Hypothalamus (tissue), 51 donors: Measurements from ENCODE around the gene C2orf68.
"Not testable (repeated sequence)": the region's sequence is repeated elsewhere in the genome, so short reads cannot be mapped to it uniquely, and the experiment has no call there.

Source experiments
- DNase-seq, 51 donors: peaks; one replicate each; lab custom pipeline; 2025; lab: John Stamatoyannopoulos, UW

The C2orf68 gene, protein sequence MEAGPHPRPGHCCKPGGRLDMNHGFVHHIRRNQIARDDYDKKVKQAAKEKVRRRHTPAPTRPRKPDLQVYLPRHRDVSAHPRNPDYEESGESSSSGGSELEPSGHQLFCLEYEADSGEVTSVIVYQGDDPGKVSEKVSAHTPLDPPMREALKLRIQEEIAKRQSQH

GRCh38 chr2:85611705-85612587, at the start of gene C2orf68:
Gene C2orf68, minus strand, starts transcription at chr2:85612066. Its CDS starts 82 bp downstream, at chr2:85611984.
- peak; percentile 38 to 93 (median 84) for DNase-seq

DNA sequence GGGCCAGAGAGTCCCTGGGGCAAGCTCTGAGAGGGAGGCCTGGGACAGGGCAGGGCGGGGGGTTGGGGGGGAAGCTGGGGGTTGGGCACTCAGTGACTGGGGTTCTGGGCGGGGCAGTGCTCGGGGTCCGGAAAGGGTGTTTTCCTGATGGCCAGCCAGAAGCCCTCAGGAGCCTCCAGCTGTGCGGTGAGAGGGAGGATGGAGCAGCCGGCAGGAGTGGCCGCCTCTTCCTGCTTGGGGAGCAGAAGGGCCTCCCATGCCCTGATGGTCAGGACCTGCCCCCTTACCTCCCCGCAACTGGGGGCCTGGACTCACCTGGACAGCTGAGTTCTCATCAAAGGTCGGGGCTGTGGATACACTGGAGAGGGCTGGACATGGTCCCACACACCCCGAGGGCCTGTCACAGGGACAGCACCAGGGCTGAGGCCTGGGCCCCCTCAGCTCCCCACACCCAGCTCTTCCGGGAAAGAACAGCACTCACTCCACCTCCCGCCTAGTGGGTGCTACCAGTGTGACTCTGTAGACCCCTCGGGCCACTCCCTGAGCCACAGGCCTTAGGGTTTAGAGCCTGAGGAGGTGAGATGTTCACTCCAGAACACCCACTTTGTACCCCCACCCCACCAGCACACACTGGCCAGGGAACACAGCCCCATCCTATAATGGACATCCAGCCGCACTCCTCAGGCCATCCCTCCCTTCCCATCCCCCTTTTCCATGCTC, 49.4 kb upstream of the C2orf68 start:
- no peak for DNase-seq

- no peak for DNase-seq
Observed at GRCh38 chr2:85660725-85661124, 48.9 kb upstream of the C2orf68 start.

DNA sequence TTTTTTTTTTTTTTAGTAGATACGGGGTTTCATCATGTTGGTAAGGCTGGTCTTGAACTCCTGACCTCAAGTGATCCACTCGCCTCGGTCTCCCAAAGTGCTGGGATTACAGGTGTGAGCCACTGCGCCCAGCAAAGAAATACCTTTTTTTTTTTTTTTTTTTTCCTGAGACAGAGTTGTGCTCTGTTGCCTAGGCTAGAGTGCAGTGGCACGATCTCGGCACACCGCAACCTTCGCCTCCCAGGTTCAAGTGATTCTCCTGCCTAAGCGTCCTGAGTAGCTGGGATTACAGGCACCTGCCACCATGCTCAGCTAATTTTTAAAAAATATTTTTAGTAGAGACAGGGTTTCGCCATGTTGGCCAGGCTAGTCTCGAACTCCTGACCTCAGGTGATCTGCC, 48.4 kb upstream of the C2orf68 start:
- not testable (repeated sequence) for DNase-seq

GRCh38 chr2:85659324-85659981, 47.6 kb upstream of the C2orf68 start:
- DNase-seq: no peak

- not testable (repeated sequence) for DNase-seq
Observed at GRCh38 chr2:85657399-85657798, 45.5 kb upstream of the C2orf68 start.

DNA sequence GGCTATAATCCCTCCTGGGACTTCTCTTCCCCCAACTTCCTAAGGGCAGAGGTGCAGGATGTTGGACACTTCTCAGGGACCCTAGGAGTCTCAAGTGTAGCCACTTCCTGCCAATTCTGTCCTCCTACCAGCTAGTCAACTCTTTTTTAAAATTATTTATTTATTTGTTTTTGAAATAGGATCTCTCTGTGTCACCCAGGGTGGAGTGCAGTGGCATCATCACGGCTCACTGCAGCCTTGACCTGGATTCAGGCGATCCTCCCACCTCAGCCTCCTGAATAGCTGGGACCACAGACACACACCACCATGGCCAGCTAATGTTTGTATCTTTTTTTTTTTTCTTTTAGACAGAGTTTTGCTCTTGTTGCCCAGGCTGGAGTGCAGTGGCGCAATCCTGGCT, 44.6 kb upstream of the C2orf68 start:
- DNase-seq: no peak

- no peak for DNase-seq
Observed at GRCh38 chr2:85655961-85656417, 44.1 kb upstream of the C2orf68 start.

GRCh38 chr2:85653996-85654395, 42.1 kb upstream of the C2orf68 start:
- peak in 9 of 51 donors; percentile 7 to 35 (median 12) for DNase-seq

- no peak for DNase-seq
Observed at GRCh38 chr2:85652056-85652455, 40.2 kb upstream of the C2orf68 start.

DNA sequence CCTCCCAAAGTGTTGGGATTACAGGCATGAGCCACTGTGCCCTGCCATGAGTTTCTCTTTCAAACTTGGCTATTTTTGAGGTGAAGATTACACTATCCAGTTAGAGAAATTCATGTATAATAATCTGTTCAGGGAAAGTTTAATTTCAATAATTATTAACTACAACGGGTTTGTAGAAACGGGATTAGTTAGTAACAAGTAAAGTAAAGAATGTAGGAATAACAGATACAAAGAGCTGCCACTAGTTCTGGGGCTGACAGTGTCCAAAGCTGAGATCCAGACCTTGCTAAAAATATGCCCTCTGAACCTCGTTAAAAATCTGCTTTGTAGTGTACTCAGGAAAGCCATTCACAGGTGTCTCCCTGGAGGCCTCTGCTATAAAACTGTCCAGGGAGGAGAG, 39.2 kb upstream of the C2orf68 start:
- DNase-seq: no peak

- DNase-seq: no peak
Observed at GRCh38 chr2:85650456-85650855, 38.6 kb upstream of the C2orf68 start.

- DNase-seq: no peak
Observed at GRCh38 chr2:85649201-85650190, 37.6 kb upstream of the C2orf68 start.

DNA sequence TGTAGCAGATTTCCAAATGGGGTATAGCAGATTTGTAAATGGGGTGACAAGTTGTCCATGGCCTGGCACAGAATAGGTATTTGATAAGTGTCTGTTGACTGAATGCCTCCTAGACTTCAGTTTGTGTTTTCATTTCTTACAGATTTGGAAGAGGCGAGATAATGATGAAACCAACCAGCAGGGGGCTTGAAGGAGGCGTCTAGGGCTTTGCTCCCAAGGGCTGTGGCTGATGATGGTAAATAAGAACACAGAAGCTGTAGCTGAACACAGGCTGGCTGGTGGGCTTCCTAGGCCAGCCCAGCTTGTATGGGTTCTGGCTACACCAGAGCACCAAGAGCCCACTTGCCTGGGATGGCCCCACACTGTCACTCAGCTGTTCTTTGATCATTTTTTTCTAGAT, 36.8 kb upstream of the C2orf68 start:
- DNase-seq: peak in 1 of 51 donors; percentile 5

- peak in 1 of 51 donors; percentile 4 for DNase-seq
Observed at GRCh38 chr2:85647823-85648526, 36.1 kb upstream of the C2orf68 start.

- DNase-seq: no peak
Observed at GRCh38 chr2:85646166-85646565, 34.3 kb upstream of the C2orf68 start.

GRCh38 chr2:85644909-85645308, 33.0 kb upstream of the C2orf68 start:
- no peak for DNase-seq

DNA sequence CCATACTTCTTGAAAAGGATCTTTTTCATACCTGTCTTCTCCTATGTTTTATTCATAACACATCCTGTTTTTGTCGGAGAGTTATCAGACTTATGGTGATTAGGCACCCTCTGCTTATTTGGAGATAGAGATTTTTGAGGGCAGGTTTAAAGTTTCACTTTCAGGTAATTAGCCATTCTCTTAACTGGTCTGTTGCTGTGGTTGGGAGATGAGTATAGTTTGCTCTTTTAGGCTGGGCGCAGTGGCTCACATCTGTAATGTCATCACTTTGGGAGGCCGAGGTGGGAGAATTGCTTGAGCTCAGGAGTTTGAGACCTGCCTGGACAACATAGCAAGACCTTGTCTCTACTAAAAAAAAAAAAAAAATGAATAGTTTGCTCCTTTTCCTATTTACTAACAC, 30.9 kb upstream of the C2orf68 start:
- DNase-seq: no peak

- no peak for DNase-seq
Observed at GRCh38 chr2:85635636-85636035, 23.8 kb upstream of the C2orf68 start.
